ENCODE data around the gene SLC4A11. TPM values are rescaled to one million over a fixed set of nuclear protein-coding genes. Genes with fewer than 3 reads are reported as not detected.
A peak's percentile ranks its signal among the peaks of the same experiment; 100 is the strongest.
"Not testable (repeated sequence)": the region's sequence is repeated elsewhere in the genome, so short reads cannot be mapped to it uniquely, and the experiment has no call there.

Gene SLC4A11
- polyA plus RNA-seq, 3 donors: 1.6 to 1.7 (median 1.6) TPM

DNA sequence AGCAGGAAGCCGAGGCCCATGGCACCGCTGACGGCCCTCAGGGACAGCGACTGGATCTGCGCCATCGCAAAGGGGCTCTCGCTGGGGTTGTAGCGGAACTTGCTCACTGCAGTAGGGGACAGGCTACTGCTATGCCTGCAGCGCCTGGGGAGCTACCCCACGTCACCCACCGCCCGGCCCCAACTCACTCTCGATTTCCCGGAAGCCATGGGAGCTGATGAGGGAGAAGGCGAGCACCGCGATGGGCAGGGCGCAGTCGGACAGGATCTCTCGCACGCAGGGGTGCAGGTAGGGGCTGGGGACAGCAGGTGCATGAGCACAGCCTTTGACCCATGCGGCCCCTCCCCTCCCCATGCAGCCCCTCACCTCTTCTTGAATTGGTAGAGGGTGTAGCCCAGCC is 9.8 kb downstream of the SLC4A11 start:
- no peak for DNase-seq (ENCODE audit: low read depth in 3 of 3, low spot score in 2 of 3)

DNA sequence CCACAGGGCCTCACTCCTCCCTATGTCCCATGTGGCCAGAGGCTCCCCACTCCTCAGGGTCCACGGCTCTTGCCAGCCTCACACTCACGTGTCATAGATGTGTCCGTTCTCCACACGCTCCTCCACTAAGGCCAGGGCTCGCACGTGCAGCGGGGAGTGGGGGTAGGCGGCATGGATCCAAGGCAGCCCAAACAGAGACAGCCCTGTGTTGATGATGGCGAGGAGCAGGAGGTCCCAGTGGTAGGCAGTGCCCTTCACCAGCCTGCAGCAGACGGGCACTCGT is 10.3 kb downstream of the SLC4A11 start:
- no peak for DNase-seq (ENCODE audit: low read depth in 3 of 3, low spot score in 2 of 3)

DNA sequence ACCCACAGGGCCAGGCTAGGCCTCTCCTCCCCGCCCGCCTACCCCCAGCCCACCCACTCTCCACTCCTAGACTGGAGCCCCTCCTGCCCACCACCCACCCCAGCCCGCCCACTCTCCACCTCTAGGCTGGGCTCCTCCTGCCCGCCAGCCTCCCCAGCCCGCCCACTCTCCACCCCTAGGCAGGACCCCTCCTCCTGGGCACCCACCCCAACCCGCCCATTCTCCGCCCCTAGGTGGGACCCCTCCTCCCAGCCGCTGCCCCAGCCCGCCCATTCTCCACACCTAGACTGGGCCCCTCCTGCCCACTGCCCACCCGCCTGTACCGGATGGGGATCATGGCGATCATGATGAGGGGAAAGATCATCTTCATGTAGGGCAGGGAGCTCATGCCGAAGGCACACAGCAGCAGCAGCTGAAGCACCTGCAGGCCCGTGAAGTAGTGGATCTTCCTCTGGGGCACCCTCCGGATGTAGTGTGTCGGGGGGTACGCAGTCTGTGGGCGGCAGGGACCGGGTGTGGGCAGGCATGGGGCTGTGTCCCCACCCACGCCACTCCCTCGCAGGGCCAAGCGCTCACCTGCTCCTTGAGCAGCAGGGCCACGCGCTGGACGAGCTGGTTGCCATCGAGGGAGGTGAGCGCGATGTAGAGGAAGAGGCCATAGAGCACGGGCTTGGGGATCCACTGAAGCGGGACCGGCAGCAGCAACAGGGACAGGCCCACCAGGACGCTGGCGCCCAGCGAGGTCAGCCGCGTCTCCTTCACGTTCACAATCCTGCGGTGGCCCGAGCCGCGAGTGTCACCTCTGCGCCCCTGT is 10.8 kb downstream of the SLC4A11 start:
- DNase-seq (ENCODE audit: low read depth in 3 of 3, low spot score in 2 of 3): no peak

DNA sequence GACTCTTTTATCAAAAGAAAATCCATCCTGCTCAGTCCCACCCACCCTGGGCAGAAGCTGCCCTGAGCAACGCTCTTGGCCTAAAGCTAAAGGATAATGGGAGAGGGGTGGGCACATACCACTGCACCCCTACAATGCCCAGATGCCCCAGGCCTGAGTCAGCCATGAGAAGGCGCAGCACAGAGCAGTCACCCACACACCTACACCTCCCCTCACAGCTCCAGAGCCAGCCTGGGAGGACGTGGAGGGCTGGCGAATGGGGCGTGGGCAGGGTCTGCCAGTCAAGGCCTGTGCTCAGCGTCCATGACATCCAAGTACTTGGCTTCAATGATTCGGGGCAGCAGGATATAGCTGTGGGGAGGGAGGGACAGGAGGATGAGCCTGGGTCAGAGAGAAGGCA is 11.5 kb downstream of the SLC4A11 start:
- DNase-seq (ENCODE audit: low read depth in 3 of 3, low spot score in 2 of 3): no peak

DNA sequence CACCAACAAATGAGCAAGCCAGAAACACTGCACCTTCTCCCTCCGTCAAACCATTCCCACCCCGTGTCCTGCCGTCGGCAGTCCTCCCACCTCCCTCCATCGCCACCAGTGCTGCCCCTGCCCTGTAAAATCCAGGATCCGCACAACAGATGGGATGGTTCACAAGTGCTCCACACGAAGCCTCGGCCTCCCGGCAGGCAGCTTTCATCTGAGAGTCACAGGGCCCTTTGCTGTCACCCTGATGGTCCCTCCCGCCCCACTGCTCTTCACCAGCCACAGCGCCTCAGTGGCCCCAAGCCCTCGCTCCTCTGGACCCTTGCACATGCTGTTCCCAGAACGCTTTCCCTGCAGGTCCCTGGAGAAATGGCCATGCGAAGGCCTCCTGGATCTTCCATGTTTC is 12.1 kb downstream of the SLC4A11 start:
- no peak for DNase-seq (ENCODE audit: low read depth in 3 of 3, low spot score in 2 of 3)

DNA sequence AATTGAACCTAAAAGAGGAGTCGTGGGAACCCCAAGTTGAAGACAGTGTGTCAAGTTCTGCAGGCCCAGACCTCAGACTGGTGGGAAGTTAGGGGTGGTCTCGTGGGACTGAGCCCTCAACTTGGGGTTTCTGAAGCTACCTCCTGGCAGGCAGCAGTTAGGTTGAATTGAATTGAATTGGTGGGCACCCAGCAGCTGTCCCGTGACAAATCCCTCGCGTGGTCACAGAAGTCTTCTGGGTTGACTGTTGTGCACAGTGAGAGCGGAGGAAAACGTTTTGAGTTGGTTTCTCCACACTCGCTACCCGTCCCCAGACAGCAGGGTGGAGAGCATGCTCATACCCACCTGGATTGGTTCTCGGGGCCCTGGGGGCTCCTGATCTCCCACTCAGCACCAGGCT is 12.9 kb downstream of the SLC4A11 start:
- DNase-seq (ENCODE audit: low read depth in 3 of 3, low spot score in 2 of 3): no peak

DNA sequence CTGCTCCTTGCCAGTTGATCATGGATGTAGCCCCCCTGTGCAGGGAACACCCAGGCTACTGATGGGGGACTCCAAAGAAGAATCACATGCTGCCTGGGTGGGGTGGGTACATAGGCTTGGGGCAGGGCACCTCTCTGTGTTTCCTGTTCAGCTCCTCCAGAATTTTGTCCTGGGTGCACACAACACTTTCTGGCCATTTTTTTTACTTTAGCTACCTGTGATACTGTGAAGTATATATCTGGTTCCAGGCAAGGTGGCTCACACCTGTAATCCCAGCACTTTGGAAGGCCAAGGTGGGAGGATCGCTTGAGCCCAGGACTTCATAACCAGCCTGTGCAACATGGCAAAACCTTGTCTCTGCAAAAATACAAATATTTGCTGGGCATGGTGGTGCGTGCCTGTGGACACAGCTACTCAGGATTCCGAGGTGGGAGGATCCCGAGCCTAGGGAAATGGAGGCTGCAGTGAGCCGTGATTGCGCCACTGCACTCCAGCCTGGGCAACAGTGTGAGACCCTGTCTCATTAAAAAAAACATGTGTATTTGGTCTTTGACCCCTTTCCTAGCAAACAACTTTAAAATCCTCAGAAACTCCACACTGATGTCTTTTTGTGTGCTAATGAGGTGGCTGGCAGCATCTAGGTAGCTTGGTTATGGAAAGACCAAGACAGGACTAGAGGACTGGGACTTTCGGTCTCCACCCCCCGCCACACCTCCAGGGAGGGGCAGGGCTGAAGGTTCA is 14.1 kb downstream of the SLC4A11 start:
- DNase-seq (ENCODE audit: low read depth in 3 of 3, low spot score in 2 of 3): no peak

DNA sequence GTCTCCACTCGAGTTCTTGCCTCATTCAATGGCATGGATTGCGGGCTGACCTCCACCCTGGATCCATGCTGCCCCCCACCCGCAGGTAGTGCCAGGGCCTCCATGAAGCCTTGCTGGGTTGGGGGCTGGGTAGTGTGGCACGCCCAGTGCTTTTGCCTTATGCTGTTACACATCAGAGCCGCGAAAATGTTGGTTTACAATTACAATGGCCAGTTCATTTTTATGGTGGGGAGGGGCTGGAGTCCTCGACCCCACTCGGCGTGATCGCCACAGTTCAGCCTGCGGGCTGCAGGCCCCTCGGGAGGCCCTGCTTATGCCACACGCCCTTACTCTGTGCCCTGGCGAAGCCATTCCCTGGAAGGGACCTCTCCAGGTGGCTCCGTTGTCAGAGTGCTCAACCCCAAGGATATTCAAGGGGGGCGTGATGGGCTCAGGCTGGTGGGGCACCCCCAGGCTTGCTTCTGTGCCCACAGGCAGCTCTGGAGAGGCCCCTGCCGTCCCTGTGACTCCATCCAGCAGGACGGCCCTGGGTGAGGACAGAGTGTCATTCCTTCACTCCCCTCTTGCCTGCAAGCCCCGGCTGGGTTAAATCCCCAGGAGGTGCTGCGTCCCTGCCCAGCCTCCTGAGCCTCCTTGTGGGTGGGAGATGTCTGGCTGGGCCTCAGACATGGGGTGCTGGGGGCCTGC is 14.9 kb downstream of the SLC4A11 start:
- DNase-seq (ENCODE audit: low read depth in 3 of 3, low spot score in 2 of 3): no peak

DNA sequence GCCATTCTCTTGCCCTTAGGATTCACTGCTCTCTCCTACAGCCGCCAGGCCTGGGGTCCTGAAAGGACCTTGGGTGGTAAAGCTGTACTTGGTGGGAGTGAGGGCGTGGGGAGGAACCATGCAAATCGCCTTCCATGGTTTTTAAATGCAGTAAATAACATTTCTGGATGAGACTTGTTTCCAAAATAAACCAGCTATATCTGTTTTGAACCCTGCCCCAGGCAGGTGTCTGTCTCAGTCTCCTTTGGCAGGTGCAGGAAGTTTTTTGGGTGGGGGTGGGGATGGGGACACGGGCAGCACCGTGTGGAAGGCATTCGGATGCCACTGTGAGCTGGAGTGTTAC is 15.4 kb downstream of the SLC4A11 start:
- no peak for DNase-seq (ENCODE audit: low read depth in 3 of 3, low spot score in 2 of 3)

DNA sequence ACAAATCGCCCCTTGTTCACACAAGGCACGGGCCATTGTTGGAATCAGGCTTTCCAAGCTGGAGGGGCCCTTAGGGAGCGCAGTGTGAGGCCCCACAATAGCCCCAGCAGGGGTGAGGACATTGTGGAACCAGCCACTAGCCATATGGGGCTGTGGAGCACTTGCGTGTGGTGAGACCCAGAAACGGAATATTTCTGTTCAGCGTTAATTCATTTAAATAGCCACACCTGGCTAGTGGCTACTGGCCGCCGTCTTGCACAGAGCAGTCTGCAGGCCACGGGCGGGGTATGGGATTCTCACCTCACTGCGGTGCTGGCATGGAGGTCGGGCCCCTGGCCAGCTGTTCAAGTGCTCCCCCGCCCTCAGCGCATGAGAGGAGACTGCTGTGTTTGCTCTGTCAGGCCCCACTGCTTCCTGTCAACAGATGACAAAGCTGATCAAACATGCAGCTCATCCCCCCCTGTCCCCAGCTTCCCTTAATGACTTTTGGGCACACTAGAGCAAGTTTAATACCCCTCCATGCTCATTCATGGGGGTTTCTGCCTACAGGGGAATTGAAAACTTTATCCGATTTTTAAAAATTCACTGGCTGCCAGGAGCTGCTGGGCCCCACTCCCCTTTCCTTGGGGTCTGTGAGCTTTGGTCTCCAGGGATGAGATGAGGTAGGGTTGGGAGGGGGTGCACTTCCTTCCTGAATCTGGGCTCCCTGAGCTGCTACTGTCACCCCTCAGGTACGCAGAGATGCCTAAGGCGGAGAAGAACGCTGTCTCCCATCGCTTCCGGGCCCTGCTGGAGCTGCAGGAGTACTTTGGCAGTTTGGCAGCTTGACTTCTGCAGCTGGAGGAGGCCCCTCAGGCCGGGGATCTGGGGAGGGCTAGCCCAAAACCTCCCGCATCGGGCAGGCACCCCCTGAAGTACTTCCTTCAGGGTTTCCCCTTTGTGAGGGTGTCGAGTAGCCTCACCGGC is 16.1 kb downstream of the SLC4A11 start:
- peak in 1 of 3 donors; percentile 67 for DNase-seq (ENCODE audit: low read depth in 3 of 3, low spot score in 2 of 3)

DNA sequence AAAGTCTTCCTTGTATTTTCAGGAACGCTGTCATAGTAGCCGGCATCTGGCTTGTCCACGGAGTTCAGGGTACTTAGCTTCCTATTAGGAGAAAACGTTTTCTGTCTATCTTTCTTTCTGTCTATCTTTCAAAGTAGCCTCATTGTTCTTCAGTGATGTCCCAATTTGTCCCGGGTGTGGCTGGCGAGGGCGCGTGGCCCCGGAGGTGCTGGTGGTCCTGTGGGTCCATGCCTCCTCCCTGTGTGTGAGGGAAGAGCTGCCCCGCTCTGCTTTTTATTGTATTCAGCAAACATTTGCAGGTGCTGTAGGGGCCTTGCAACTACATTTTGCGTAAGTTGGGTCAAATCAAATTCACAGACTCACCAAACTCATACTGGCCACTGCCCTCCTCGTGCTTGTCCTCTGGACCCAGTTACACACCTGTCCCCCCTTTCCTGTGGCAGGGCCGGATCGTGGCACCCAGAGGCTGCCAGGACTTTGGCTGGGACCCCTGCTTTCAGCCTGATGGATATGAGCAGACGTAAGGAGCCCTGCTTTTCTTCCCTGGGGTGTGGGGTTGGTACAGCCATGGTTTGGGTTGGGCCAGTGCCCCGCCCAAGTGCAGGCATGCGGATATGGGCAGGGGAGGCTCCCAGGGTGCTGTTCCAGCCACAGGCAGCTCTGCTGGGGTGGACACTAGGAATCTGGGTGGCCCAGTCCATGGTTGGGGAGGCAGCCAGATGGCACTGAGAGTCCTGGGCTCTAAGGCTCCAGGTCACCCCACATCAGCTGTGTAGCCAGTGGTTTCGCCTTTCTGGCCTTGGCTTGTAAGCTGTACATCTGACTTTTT is 17.4 kb downstream of the SLC4A11 start:
- no peak for DNase-seq (ENCODE audit: low read depth in 3 of 3, low spot score in 2 of 3)

DNA sequence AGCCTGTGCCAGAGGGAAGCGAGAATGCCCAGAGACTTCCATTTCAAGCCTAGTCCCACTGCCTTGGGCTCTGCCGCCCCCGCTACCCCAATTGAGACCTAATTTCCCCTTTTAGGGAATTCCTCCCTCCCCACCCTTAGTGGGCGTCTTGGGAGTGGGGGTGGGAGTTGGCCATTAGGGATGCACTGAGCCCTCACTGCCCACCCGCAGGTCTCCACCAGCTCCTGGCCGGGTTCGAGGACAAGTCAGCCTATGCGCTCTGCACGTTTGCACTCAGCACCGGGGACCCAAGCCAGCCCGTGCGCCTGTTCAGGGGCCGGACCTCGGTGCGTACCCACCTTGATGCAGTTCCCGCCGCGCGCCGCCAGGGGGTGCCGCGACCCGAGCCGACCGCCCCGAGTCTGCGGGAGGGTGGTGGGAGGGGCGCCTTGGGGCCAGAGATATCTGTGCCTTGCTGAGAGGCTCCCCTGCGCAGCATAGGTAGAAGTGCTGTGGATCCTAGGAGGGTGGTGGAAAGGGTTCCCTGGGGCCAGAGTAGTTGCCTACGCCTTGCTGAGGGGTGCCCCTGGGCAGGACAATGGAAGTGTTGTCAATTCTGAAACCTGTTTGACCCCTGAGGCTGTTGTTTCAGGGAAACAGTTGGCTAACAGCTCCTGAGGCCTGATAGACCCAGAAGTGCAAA is 20.5 kb downstream of the SLC4A11 start:
- no peak for DNase-seq (ENCODE audit: low read depth in 3 of 3, low spot score in 2 of 3)

DNA sequence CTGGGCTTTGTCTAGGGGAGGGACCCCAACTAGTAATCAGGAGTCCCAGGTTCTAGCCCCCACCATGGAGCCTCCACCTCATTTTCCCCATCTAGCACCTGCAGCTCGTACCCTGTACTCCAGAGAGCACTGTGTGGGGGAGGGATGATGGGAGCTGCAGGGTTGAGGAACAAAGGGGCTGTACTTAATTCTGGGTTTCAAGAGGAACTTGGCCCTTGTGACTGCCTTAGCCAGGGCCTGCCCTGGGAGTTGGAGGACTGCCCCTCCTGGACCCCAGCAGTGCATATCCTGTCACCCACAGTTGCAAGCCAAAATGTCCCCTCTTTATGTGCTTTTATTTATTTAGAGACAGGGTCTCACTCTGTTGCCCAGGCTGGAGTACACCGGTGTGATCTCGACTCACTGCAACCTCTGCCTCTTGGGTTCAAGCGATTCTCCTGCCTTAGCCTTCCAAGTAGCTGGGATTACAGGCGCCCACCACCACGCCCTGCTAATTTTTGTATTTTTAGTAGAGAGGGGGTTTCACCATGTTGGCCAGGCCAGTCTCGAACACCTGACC is 23.6 kb downstream of the SLC4A11 start:
- DNase-seq (ENCODE audit: low read depth in 3 of 3, low spot score in 2 of 3): not testable (repeated sequence)

DNA sequence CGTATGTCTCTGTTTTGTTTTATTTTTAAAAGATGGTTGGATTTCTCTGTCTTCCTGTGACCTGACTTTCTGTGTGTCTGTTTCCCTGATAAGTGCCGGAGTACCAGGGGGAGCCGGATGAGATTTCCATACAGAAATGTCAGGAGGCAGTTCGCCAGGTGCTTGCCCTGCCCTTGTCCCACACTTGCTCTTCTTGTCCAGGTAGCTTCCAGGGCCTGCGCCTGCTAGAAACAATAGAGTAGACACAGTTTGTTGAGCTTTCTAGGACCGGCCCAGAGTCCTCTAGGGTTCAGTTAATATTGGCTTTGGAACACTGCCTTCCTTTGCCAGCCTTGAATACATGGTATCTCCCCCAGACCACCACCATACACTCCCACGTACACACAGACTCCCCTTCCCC is 25.8 kb downstream of the SLC4A11 start:
- no peak for DNase-seq (ENCODE audit: low read depth in 3 of 3, low spot score in 2 of 3)

DNA sequence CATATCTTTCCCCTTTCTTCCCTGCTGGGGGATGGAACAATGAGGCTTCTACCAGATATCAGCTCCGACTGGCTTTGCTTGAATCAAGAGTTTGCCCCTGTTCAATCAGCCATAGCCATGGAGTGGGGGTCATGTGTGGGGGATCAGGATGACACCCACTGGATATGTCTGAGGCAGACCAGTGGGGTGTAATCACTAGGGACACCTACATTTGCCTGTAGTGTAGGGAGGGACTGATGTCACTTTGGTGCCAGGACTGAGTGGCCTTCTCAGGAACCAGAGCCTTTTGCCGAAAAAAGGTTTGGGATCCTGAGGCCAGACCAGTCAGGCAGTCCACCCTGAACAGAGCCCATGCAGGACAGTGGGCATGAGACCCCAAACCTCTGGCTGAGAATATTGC is 28.6 kb downstream of the SLC4A11 start:
- DNase-seq (ENCODE audit: low read depth in 3 of 3, low spot score in 2 of 3): no peak

DNA sequence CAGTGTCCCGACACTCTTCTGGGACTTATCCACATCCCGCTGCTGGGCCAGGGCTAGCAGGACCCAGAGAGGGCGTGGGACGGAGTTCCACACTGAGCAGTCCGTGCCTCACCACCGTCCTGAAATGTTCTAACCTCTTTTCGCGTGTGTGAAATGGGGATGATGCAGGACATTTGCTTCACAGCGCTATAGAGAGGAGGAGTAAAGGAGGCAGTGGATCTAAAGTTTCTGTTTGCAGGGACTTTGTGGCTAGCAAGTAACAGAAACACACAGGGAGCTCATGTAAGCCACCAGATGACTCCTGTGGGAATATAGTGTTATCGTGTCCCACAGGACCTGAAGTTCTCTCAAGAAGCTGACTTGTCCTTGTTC is 29.1 kb downstream of the SLC4A11 start:
- DNase-seq (ENCODE audit: low read depth in 3 of 3, low spot score in 2 of 3): no peak

DNA sequence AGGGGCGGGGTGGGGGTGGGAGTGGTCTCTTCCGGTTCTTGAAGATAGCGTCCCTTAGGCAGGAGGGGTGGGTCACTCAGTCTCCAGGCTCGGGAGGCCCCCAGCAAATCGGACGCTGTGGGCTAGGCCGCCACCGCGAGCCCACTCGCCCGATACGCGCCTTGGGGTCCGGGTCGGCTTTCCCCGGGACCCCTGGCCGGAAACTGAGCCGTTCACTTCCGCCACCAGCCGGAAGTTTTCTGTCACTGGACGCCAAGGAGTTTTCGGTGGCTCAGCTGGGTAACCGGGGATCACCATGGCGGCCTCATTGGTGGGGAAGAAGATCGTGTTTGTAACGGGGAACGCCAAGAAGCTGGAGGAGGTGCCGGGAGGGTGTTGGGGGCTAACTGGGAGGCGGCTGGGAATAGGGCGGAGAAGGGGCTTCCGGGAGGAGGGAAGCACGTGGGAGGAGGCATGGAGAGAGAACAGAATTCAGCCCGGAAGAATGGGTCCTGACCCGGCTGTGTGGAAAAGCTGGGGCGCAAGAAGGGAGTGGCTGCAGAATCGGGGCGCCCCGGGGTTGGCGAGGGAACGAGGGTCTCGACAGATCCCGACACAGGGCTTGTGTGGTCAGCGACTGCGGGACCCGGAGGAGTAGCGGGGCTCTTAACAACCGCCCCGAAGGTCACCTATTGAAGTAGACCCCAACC is 29.6 kb downstream of the SLC4A11 start, which contains the start of gene ITPA:
Gene ITPA (plus strand): TSS at position 242 of the 689 bp plus-strand sequence. CDS start 54 bp downstream, at position 296.
- no peak for DNase-seq (ENCODE audit: low read depth in 3 of 3, low spot score in 2 of 3)

DNA sequence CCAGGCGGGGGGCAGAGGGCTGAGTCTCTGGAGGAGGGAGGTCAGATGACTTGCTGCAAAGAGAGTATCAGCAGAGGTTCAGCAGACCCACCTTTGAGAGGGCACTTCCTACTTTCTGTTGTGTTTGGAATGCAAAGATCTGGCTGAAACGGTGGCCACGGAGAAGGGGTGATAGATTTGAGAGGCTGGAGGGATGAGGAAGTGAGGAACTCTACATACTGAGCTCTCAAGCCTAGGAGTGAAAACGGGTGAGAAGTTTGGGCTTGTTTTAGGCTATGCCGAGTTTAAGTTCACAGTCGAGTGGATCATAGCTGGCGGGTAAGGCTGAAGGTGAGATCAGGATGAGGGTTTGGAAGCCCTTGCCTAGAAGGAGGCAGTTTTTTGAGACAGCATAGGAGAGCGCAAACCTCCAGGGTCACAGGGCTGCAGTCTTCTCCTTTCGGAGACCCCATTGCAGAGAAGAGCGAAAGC is 30.2 kb downstream of the SLC4A11 start:
- no peak for DNase-seq (ENCODE audit: low read depth in 3 of 3, low spot score in 2 of 3)
